ENCODE results near the gene CCL16. TPM values are rescaled to one million over a fixed set of nuclear protein-coding genes. Genes with fewer than 3 reads are reported as not detected.

Gene CCL16
- total and polyA plus RNA-seq, 2 experiments from 2014 or later, result not detected

DNA sequence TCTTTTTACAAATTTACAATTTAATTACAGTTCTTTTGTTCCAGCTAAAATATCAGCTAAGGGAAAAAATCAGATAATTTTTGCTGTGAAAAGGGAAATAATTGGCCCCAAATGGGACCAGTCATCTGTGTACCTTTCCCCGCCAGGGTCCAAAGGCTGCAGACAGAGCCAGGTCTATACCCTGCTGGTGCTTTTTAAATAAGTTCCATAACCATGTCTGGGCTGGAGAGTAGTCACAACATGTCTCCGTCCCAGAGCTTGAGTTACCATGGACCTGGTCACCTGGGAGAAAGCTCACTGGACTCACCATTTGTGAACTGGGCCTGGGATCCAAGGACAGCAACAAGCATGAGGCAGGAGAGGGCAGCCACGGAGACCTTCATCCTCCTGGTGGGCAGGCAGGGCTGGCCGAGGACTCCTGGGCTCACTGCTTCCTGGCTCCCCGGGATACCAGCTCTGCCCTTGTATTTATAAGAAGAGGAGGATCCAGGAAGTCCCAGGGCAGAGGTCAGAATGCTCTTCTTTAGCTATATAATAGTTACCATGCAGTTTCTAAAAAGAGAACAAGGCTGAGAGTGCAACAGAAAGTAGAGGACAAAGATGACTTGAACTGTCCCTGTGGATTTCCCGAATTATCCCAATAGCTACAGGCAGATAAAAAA lies 19.9 kb upstream of the CCL16 start, which contains the start of gene CCL15 (continued):
- TF ChIP-seq ZNF114 (CRISPR knock-in tag; IDR thresholded peaks at IDR 0.05) (no peak), NANOG (IDR thresholded peaks at IDR 0.05; ENCODE audit: borderline replicate concordance) (no peak), CREB1 (CRISPR knock-in tag; IDR thresholded peaks at IDR 0.05; ENCODE audit: low read depth) (no peak)
- TF ChIP-seq, protein P1, sequence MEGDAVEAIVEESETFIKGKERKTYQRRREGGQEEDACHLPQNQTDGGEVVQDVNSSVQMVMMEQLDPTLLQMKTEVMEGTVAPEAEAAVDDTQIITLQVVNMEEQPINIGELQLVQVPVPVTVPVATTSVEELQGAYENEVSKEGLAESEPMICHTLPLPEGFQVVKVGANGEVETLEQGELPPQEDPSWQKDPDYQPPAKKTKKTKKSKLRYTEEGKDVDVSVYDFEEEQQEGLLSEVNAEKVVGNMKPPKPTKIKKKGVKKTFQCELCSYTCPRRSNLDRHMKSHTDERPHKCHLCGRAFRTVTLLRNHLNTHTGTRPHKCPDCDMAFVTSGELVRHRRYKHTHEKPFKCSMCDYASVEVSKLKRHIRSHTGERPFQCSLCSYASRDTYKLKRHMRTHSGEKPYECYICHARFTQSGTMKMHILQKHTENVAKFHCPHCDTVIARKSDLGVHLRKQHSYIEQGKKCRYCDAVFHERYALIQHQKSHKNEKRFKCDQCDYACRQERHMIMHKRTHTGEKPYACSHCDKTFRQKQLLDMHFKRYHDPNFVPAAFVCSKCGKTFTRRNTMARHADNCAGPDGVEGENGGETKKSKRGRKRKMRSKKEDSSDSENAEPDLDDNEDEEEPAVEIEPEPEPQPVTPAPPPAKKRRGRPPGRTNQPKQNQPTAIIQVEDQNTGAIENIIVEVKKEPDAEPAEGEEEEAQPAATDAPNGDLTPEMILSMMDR (conservative IDR thresholded peaks at IDR 0.05; ENCODE audit: low read depth in 2 of 2), result no peak

DNA sequence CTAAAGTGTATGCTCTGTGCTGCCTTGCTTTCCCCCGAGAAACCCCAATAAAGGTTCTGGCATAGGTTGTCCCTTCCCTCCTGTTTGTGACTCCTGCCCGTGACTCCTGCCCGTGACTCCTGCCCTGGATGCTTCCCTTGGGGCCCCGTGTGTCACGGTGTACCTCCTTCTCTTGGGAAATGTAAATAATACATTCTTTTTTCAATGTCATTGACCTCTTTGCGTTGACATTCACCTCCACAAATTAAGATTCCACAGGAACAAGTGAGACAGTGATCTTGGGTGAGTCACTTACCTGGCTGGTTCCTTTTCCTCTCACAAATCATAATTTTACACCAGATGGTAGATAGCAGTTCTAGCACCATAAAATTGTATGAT lies 19.4 kb upstream of the CCL16 start:
- ATAC-seq (no peak), DNase-seq (ENCODE audit: low spot score) (no peak)
- Histone ChIP-seq H3K4me2 (no peak overlapping the region), H3K4me3 (no peak overlapping the region), H3K36me3 (ENCODE audit: insufficient read depth) (no peaks in the 10 kb centered on the region), H3K4me1 (ENCODE audit: insufficient read depth) (no peaks in the 10 kb centered on the region), H3K79me2 (replicated peaks; ENCODE audit: insufficient read depth) (no peaks in the 10 kb centered on the region), H2AFZ (no peak overlapping the region; the same call in 1 of the 2 replicates), H3K9me2 (ENCODE audit: insufficient read depth) (peaks cover 3% of the 10 kb centered on the region; the same call in 1 of the 2 replicates), H3F3A (replicated peaks; ENCODE audit: low read depth) (no peaks in the 10 kb centered on the region), H3K27ac (ENCODE audit: low read depth) (no peak overlapping the region), H4K20me1 (replicated peaks; ENCODE audit: insufficient read depth) (no peaks in the 10 kb centered on the region), H3K27me3 (ENCODE audit: insufficient read depth) (no peaks in the 10 kb centered on the region)
- Mint-ChIP-seq H3K9me3 (no peaks in the 10 kb centered on the region; the same call in 2 of the 3 replicates), H3K27ac (no peak overlapping the region), H3K4me1 (peaks cover 7% of the 10 kb centered on the region), H3K4me3 (no peak overlapping the region), H3K27me3 (ENCODE audit: insufficient read depth, low read depth, poor library complexity) (no peaks in the 10 kb centered on the region), H3K36me3 (ENCODE audit: low read depth) (no peaks in the 10 kb centered on the region)
- TF ChIP-seq POLR2AphosphoS5 (IDR thresholded peaks at IDR 0.05; ENCODE audit: low read depth) (no peak), ZNF114 (CRISPR knock-in tag; IDR thresholded peaks at IDR 0.05) (no peak)
- TF ChIP-seq, protein P2, sequence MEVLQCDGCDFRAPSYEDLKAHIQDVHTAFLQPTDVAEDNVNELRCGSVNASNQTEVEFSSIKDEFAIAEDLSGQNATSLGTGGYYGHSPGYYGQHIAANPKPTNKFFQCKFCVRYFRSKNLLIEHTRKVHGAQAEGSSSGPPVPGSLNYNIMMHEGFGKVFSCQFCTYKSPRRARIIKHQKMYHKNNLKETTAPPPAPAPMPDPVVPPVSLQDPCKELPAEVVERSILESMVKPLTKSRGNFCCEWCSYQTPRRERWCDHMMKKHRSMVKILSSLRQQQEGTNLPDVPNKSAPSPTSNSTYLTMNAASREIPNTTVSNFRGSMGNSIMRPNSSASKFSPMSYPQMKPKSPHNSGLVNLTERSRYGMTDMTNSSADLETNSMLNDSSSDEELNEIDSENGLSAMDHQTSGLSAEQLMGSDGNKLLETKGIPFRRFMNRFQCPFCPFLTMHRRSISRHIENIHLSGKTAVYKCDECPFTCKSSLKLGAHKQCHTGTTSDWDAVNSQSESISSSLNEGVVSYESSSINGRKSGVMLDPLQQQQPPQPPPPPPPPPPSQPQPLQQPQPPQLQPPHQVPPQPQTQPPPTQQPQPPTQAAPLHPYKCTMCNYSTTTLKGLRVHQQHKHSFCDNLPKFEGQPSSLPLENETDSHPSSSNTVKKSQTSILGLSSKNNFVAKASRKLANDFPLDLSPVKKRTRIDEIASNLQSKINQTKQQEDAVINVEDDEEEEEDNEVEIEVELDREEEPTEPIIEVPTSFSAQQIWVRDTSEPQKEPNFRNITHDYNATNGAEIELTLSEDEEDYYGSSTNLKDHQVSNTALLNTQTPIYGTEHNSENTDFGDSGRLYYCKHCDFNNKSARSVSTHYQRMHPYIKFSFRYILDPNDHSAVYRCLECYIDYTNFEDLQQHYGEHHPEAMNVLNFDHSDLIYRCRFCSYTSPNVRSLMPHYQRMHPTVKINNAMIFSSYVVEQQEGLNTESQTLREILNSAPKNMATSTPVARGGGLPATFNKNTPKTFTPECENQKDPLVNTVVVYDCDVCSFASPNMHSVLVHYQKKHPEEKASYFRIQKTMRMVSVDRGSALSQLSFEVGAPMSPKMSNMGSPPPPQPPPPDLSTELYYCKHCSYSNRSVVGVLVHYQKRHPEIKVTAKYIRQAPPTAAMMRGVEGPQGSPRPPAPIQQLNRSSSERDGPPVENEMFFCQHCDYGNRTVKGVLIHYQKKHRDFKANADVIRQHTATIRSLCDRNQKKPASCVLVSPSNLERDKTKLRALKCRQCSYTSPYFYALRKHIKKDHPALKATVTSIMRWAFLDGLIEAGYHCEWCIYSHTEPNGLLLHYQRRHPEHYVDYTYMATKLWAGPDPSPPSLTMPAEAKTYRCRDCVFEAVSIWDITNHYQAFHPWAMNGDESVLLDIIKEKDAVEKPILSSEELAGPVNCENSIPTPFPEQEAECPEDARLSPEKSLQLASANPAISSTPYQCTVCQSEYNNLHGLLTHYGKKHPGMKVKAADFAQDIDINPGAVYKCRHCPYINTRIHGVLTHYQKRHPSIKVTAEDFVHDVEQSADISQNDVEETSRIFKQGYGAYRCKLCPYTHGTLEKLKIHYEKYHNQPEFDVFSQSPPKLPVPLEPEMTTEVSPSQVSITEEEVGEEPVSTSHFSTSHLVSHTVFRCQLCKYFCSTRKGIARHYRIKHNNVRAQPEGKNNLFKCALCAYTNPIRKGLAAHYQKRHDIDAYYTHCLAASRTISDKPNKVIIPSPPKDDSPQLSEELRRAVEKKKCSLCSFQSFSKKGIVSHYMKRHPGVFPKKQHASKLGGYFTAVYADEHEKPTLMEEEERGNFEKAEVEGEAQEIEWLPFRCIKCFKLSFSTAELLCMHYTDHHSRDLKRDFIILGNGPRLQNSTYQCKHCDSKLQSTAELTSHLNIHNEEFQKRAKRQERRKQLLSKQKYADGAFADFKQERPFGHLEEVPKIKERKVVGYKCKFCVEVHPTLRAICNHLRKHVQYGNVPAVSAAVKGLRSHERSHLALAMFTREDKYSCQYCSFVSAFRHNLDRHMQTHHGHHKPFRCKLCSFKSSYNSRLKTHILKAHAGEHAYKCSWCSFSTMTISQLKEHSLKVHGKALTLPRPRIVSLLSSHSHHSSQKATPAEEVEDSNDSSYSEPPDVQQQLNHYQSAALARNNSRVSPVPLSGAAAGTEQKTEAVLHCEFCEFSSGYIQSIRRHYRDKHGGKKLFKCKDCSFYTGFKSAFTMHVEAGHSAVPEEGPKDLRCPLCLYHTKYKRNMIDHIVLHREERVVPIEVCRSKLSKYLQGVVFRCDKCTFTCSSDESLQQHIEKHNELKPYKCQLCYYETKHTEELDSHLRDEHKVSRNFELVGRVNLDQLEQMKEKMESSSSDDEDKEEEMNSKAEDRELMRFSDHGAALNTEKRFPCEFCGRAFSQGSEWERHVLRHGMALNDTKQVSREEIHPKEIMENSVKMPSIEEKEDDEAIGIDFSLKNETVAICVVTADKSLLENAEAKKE (CRISPR knock-in tag; IDR thresholded peaks at IDR 0.05), result no peak
- TF ChIP-seq, protein P1 (conservative IDR thresholded peaks at IDR 0.05; ENCODE audit: low read depth in 2 of 2), result no peak
